ENCODE measurements around the gene CEP43. TPM values are rescaled to one million over a fixed set of nuclear protein-coding genes. Genes with fewer than 3 reads are reported as not detected.

CEP43 gene, protein sequence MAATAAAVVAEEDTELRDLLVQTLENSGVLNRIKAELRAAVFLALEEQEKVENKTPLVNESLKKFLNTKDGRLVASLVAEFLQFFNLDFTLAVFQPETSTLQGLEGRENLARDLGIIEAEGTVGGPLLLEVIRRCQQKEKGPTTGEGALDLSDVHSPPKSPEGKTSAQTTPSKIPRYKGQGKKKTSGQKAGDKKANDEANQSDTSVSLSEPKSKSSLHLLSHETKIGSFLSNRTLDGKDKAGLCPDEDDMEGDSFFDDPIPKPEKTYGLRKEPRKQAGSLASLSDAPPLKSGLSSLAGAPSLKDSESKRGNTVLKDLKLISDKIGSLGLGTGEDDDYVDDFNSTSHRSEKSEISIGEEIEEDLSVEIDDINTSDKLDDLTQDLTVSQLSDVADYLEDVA
- 1 to 10 TPM; 5.0 to 9.2 (median 6.2) TPM for polyA plus RNA-seq

DNA sequence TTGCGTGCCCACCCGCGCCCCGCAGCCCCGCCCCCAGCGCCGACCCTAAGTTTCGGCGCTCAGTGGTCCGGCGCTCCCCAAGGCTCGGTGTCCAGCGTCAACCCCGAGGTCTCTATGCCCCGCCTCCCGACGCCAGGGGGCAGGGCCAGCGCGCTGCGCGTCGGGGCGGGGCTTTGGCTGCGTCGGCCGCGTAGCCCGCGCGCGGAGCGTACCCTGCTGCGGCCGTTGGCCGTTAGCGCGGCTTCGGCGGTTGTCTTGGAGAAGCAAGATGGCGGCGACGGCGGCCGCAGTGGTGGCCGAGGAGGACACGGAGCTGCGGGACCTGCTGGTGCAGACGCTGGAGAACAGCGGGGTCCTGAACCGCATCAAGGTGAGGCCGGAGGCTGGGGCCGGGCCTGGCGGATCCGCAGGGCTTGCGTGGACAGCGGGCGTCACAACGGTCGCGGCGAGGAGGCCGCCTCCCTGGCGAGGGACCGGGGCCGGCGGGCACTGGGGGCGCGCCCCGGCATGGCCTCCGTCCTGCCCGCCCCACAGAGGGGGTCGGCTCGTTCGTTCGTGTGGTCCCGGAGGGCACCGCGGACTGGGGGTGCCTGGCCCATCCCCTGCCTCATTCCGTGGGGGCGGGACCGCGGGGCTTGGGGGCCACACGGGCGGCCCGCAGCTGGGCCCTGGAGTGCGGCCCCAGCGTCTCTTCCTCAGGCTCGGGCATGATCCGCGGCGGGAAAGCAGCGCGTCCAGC lies at the start of gene CEP43:
Gene CEP43 (plus strand): TSS at position 253 of the 739 bp plus-strand sequence. CDS start 16 bp downstream, at position 269.
- WGBS, 3 donors = 0 to 1% (median 0%) methylated on average over 86 to 93 of the region's 93 CpGs

DNA sequence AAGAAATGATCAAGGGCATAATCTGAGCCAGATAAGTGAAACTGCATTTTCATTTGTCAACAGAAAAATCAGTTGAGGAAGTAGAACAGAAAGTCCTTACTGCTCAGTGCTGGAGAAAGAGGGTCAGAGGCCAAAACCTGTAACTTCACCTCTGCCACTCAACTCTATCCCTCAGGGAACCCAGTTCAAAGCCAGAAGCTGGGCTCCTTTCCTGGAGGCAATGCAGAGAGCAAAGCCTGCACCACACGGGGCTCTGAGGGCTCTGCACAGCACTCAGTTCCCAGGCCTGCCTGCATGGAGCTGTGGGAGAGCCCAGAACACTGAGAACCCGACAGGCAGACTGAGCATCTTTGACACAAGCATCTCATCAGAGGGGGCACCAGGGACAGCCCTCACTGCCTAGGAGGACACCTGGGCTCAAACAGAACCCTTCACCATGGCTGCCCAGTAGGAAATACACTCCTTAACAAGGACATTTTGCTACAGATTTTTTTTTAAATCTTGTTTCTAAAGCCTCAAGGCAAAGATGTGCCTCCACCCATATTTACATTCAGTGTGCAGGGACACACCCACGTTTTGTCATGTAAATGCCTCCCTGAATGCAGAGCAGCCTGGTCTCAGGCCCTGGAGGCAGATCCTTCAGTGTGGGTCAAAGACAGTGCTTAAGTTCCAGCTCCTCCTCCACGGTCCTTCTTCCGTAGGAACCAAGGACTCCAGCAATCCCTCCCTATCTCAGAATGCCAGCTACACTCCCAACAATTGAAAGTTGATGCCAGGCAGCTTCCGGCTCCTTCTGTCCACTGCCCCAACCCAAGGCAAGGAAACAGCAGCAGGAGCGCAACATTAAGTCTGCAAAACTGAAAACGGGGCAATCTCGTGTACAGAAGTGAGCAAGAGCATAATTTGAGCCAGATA lies 49.4 kb upstream of the CEP43 start:
- WGBS, 3 donors = 62 to 73% (median 65%) methylated on average over 9 of the region's 9 CpGs
- peak overlapping the region; percentile 11 for H3K27ac ChIP-seq (ENCODE audit: low read depth, low read length)

More for the DNA sequence above, at the start of gene CEP43:
- no peak within 1 kb of the TSS for H3K27ac ChIP-seq (ENCODE audit: low read depth, low read length)

DNA sequence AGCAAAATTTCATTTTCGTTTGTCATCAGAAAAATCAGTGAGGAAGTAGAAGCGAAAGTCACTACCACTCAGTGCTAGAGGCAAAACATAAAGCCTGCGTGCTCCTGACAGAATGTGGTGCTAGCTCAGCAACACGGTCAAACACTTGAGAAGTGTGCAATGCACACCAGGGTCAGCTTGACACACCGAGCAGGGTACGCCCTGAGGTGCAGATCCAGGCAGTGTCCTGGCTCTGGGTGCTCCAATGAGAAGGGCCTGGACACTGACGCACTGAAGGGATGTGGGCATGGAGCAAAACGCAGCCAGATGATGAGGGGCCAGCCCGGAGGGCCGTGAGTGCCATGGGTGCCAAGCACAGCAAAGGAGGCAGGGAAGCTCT lies 48.8 kb upstream of the CEP43 start:
- WGBS, 3 donors = 76 to 92% (median 83%) methylated on average over 10 of the region's 10 CpGs
- peak overlapping the region; percentile 11 for H3K27ac ChIP-seq (ENCODE audit: low read depth, low read length)

DNA sequence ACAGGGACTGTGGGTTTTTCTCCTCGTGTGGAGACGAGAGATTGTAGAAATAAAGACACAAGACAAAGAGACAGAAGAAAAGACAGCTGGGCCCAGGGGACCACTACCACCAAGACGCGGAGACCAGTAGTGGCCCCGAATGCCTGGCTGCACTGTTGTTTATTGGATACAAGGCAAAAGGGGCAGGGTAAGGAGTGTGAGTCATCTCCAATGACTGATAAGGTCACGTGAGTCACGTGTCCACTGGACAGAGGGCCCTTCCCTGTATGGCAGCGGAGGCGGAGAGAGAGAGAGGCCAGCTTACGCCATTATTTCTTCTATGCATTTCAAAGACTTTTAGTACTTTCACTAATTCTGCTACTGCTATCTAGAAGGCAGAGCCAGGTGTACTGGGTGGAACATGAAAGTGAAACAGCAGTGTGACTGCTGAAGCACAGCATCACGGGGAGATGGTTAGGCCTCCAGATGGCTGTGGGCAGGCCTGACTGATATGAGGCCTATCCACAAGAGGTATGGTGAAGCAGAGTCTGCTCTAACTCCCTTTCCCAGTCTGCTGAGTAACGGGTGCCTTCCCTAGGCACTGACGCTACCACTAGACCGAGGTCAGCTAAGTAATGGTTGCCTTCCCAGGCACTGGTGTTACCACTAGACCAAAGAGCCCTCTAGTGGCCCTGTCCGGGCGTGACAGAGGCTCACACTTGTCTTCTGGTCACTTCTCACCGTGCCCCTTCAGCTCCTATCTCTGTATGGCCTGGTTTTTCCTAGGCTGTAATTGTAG lies 48.1 kb upstream of the CEP43 start:
- 70 to 79% (median 73%) methylated on average over 17 of the region's 17 CpGs for WGBS, 3 donors
- peak overlapping the region; percentile 11 for H3K27ac ChIP-seq (ENCODE audit: low read depth, low read length)

DNA sequence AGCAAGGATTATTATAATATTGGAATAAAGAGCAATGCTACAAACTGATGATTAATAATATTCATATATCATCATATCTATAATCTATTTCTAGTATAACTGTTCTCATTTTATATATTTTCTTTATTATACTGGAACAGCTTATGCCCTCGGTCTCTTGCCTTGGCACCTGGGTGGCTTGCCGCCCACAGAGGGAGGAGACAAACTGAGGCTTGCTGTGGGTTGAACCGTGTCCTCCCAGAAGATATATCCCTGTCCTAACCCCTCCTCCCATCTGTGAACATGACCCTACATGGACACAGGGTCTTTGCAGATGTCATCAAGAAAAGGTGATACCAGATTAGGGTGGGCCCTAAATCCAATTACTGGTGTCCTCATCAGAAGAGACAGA lies 47.5 kb upstream of the CEP43 start:
- H3K27ac ChIP-seq (ENCODE audit: low read depth, low read length) = no peak overlapping the region
- WGBS, 3 donors = 85 to 92% (median 91%) methylated on average over 3 of the region's 3 CpGs

DNA sequence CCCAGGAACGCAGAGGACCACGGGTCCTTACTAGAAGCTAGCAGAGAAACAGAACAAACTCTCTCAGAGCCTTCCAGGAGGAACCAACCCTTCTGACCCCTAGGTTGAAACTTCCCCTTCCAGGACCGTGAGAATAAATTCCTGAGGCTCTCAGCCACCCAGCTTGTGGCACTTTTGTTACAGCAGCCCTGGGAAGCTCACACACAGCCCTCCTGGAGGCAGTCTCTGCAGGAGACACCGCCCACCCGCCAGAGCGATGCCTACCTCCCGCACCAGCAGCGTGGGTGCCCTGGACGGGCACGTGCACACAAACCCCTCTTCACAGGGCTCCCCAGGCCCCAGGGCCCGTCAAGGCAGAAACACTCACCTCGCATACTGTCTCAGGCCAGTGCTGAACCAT lies 47.1 kb upstream of the CEP43 start:
- 88 to 93% (median 89%) methylated on average over 12 of the region's 12 CpGs for WGBS, 3 donors
- H3K27ac ChIP-seq (ENCODE audit: low read depth, low read length) = no peak overlapping the region

DNA sequence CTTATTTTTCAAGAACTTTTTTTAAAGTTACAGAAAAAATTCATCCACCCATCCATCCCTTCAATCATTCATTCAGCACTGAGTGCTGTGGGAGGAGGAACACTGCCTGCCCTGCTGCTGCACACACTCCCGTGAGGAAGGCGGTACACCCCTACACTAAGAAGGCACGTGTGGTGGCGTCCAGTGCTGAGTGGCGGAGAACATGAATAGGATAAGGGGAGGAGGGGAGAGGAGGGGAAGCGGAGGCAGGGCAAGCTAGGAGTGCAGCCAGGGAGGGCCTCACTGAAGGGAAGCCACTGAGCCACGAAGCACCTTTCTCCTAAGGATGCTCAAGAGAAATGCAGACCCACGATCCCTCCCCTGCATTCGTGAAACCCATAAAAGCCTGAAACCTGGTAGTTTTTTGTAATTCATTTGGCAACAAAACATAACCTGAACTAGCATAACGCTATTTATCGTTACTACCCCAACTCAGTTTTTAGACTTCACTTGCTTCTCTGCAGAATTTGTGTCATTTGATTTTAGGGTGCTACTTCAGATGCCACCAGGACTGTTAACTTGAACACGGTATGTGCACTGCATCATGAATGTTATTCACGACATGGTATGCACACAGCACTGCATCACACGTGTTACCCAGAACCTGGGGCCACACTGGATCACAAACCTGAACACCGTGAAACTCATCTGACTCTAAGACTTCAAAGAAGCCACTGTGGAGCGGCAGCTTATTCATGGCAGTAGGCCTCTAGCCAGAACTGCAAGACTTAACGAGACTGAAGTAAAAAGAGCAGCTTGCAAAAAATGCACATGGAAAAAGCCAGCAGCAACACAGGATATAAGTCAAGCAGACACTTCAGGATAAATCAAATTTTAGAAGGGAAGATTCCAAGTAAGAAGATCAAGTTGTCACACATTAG lies 46.4 kb upstream of the CEP43 start:
- 85 to 92% (median 87%) methylated on average over 17 of the region's 17 CpGs for WGBS, 3 donors
- no peak overlapping the region for H3K27ac ChIP-seq (ENCODE audit: low read depth, low read length)

DNA sequence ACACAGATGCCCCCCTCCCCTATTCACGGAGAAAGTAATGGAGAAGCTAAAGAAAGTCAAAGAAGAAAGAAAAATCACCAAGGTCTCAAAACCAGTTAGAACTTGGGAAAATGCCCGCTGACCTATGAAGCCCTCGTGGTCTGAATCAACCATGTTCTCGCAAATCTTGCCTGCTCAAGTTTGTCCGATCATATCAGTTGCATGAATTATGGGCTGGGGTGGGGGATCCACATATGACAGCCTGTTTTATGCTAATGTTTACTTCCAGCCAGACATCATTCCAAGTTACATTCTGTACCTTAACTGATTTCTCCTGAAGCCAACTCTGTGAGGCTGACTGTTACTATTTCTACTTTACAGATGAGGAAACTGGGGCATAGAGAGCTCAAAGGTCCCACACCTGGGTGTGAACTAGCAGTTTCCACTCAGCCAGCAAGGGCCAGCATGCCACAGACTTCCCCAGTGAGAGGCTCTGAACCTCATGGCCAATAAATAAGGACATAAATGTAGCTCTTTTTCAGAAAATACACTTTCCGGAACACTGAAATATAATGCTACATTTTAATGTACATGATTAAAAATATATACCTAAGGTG lies 45.0 kb upstream of the CEP43 start:
- 84 to 92% (median 88%) methylated on average over 6 of the region's 6 CpGs for WGBS, 3 donors
- no peak overlapping the region for H3K27ac ChIP-seq (ENCODE audit: low read depth, low read length)

DNA sequence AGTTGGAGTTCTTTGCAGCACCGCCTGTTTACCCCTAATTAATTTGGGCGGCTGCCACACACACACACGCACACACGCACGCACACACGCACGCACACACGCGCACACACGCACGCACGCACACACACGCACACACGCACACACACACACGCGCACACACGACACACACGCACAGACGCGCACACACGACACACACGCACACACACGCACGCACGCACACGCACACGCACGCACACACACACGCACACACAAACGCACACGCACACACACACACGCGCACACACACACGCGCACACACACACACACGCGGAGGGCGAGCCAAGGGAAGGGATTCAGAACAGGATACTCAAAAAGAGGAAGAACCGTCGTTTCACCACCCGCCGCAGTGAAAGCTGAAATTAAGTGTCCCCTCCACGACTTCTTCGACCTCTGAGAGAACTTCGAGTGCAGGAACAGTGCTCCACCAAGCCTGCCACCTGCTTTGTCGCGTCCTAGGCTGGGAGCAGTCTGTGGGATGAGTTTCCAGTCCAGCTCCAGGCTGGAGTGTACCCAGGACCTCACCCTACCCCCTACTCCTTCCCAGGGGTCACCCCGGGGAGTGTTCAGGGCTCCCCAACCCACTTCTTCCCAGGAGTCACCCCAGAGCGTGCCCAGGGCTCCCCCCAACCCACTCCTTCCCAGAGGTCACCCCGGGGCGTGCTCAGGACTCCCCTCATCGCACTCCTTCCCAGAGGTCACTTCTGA lies 43.9 kb upstream of the CEP43 start:
- no peak overlapping the region for H3K27ac ChIP-seq (ENCODE audit: low read depth, low read length)

DNA sequence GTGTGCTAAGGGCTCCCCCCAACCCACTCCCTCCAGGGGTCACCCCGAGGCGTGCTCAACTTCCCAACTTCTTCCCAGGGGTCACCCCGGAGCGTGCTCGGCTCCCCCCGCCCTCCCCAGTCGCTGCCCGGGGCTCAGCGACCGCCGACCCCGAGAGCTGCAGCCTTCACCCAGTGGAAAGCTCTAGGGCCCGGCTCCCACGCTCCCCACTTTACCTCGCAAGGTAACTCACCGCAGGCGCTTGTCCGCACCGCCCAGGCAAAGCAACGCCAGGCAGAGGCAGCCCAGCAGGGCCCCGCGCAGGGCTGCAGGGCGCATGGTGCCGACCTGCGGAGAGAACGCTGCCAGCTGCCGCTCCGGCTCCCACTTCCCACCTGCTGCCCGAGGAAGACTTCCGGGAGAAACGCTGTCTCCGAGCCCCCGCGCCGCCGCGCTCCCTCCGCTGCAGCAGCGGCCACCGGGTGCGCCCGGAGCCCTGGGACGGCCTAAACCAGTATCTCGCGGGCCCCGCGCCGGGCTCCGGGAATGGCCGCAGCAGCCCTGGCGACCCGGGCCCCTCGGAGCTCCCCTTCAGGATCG lies 43.2 kb upstream of the CEP43 start:
- 0 to 1% (median 1%) methylated on average over 53 to 54 of the region's 54 CpGs for WGBS, 3 donors
- H3K27ac ChIP-seq (ENCODE audit: low read depth, low read length) = no peak overlapping the region

More for the DNA sequence above, 43.9 kb upstream of the CEP43 start:
- WGBS, 3 donors = 40 to 57% (median 50%) methylated on average over 36 to 52 of the region's 52 CpGs

DNA sequence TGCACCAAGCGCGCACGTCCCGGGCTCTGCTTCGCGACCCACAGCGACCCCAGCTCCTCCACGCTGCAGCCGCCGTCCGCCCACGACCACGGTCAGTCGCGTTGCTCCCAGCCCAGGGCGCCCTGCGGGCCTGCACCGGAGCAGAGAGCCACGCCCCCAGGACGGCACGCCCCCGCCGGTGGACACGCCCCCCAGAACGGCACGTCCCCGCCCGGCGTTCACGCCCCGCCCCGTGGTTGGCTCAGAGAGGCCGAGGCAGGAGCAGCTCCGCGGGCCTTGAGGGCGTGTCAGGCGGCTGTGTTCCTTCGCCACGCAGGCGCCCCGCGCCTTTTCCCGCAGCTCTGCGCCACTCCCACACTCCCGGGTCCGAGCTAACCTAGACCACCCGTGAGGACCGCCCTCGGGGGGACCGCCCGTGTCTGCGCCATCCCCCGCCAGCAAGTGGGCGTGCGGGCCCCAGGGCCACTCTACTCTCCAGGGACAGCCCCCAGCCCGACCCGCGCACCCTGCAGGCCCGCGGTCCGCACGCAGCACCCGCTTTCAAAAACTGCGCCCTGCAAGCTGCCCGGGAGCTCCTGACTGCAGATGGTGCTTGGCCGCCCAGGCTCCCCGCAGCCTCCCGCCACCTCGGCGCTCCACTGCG lies 42.6 kb upstream of the CEP43 start, which contains the start of gene RNASET2:
Gene RNASET2 (minus strand): TSS at position 107 of the 643 bp plus-strand sequence. CDS start 368 bp downstream, outside the sequence.
- WGBS, 3 donors = 0 to 1% (median 0%) methylated on average over 52 to 71 of the region's 71 CpGs

DNA sequence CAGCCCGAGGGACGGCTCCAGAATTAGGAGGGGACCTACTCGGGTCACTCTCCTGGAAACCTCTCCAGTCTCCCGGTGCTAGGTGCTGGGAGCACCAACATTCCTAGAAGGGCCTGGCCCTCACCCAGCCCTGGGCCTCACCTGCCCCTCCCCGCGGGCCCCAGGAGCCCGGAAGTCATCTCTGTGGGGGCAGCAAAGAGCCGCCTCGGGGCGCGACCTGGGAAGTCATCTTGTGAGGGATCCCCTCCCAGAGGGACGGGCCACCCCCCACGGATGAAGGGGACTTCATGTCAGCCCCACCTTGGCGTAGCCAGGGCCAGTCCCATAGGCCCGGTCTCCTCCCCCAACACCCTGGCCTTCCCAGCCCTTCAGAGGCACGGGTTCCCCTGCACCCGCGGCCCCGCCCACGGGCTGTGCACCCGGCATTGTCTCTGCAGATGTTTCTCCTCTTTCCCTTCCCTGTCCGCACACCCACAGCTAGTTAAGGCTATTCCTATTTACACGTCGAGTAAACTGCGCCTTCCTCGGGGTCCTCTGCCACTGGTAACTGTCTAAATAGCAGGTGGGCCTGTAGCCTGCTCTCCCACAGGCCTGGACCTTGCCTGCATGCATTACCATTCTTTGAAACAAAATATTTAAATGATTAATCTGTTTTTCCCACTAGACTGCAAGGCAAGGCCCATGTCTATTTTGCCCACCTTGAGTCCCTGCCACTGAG lies 42.0 kb upstream of the CEP43 start:
- H3K27ac ChIP-seq (ENCODE audit: low read depth, low read length) = no peak overlapping the region
- 13 to 17% (median 14%) methylated on average over 23 to 26 of the region's 26 CpGs for WGBS, 3 donors

More for the DNA sequence above, 42.6 kb upstream of the CEP43 start, which contains the start of gene RNASET2:
- no peak within 1 kb of the TSS for H3K27ac ChIP-seq (ENCODE audit: low read depth, low read length)

DNA sequence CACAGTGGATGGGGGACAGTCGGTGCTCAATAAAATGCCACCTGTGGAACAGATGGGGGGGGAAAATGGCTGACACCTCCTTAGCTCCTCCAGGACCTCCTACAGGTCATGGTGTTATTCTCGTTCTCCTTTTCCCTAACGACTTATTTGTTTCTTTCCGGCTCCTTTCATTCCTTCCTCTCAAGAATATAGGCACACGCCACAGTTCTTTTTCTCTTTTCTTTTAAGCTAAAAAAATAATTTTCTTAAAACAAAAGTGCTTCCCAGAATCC lies 41.5 kb upstream of the CEP43 start:
- H3K27ac ChIP-seq (ENCODE audit: low read depth, low read length) = no peak overlapping the region
- WGBS, 3 donors = 69 to 94% (median 85%) methylated on average over 5 of the region's 5 CpGs
